WI38 (cell line): ENCODE results near the gene TOB1.
"Not testable (repeated sequence)": the region's sequence is repeated elsewhere in the genome, so short reads cannot be mapped to it uniquely, and the experiment has no call there.

Experiments
- H3K4me3 ChIP-seq: 2 replicates; pipeline ENCODE4 v1.5.1; 2011; ENCODE audit warnings: low read depth, mild to moderate bottlenecking, control low read depth, low read length
- CTCF ChIP-seq: IDR thresholded peaks from 2 replicates; pipeline ENCODE4 v1.5.1; 2012; ENCODE audit warnings: low read depth, mild to moderate bottlenecking, control low read depth, low read length

The TOB1 gene

GRCh38 chr17:50865868-50866260 lies 290 bp downstream of the TOB1 start:
- no peak for TF ChIP-seq CTCF
- peak overlapping the region; percentile 78 for H3K4me3 ChIP-seq

DNA sequence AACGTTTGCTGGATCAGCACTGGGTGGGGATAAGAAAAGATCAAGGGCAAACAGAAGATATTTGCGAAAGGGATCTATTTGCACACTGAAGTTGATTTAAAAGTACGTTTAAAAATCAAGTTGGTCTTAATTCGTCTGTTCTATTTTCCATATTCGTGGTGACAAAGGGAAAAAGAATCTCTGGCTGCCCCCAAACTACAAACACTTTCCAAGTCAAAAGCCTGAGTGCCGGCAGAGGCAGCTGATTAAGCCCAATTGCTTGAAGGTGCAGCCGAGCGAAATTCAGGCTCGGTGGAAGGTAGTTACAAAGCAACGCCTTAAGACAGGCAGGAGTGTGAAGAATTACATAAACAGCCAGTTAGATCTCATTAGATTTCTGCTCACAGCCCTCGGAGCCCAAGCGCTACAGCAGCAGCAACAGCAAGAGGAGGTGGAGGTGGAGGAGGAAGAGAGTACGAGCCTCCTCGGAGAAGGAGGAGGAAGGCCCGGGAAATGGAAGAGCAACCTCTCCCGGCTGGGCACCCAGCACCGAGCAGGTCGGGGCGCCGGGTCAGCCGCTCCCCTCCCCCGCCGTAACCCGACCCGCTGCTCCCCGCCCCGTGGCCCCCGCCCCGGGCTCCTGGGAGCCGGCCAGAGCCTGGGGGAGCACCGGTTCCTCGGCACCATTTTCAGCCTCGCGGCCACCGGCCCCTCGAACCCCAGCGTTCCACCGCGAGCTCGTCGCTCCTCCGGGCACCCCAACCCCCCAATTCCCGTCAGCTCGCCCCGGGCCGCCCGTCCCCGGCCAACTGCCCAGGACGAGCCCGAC lies 890 bp downstream of the TOB1 start:
- TF ChIP-seq CTCF, result no peak
- H3K4me3 ChIP-seq, result peak overlapping the region; percentile 78

DNA sequence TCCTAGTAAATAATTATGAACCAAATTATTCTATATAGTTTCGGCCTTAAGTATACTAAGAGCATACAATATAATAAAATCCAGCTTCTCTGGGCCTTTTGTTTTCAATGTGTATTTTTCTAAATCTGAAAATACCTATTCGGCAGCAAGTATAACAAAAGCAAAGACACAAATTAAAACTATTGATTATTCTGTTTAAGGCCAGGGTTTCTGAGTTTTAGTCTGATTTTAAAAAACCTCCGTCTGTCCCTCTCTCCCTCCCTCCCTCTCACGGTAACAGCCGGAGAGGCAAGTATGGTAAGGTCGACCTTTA lies 1.5 kb downstream of the TOB1 start:
- H3K4me3 ChIP-seq, result peak overlapping the region; percentile 78
- no peak for TF ChIP-seq CTCF

- peak overlapping the region; percentile 78 for H3K4me3 ChIP-seq
- TF ChIP-seq CTCF, result no peak
Measured at GRCh38 chr17:50863931-50864330, 2.2 kb downstream of the TOB1 start.

DNA sequence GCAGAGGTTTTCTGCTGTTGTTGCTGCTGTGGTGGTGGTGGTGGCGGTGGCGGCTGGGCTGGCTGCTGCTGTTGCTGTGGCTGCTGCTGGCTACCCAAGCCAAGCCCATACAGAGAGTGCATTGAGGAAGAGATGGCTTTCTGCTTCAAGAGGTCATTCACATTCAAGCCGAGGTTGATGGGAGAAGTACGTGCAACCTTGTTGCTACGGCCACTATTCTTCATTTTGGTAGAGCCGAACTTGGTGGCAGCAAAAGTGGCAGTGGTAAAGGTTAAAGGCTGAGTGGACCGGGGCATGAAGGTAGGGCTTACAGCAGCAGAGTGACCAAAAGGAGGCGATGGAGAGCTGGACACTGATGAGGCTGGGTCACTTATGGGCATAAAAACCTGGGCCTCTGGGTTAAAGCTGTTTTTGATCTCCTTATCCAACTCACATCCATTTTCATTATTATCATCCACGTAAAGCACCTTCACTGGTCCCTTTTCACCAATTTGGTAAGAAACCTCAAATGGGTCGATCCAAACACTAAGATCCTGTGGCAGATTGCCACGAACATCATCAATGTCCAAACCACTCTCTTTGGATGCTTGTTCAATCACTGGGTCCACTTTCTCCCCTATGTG lies 2.8 kb downstream of the TOB1 start:
- H3K4me3 ChIP-seq, result no peak overlapping the region

DNA sequence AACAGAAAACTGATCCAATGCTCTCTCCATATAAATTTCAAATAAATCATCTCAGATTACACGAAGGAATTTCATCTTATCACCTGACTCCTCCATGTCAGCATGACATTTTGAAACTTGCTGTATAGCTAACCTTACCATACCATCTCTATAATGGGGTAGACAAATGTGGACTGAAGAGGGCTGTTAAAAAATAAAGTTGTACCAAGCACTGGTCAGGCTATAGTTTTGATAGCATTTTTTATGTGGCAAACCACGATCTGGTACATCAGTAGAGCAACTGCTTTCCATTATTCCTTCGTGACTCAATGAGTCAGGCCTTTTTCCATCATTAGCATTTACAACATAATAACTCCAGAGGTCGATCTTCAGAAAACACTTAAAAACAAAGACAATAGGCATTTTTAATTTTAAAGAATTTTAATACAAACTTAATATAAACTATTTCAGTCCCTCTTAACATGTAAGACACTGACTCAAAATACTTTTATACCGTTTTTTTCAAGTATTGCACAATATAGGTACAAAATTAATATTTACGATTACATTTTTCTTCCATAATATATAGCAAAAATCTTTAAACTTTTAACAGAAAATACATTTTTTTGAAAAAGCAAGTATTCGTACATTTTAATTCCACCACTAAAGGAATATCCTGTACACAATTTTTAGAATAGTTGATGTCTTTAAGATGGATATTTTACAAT lies 4.2 kb downstream of the TOB1 start:
- no peak overlapping the region for H3K4me3 ChIP-seq
- TF ChIP-seq CTCF, result no peak

More for the DNA sequence above, 2.8 kb downstream of the TOB1 start:
- TF ChIP-seq CTCF, result peak; percentile 67

DNA sequence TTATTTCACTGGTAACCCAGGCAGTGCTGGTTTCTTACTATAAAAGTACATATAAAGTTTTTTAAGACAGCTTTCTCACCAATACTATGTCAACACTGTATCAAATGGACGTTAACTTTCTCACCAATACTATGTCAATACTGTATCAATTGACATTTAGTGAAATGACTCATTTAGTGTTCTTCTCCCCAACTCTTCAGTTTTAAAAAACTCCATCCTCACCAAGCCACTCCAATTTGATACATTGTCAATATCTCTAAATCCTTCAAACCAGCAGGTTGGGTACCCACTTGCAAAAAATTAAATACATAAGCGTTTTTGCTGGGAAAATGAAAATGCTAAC lies 4.8 kb downstream of the TOB1 start:
- TF ChIP-seq CTCF, result no peak
- no peak overlapping the region for H3K4me3 ChIP-seq

DNA sequence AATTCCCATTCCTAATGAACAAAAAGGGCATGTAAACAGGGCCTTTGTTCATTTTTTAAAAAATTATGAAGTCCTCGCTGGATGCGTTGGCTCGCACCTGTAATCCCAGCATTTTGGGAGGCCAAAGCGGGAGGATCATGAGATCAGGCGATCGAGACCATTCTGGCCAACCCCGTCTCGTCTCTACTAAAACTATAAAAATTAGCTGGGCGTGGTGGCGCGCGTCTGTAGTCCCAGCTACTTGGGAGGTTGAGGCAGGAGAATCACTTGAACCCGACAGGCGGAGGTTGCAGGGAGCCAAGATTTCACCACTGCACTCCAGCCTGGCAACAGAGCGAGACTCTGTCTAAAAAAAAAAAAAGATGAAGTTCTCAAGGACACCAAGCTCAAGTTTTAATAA lies 6.4 kb downstream of the TOB1 start:
- not testable (repeated sequence) for H3K4me3 ChIP-seq
